Naive thymus-derived CD8-positive, alpha-beta T cell (primary cell): ENCODE data around the gene AMPH. TPM values are rescaled to one million over a fixed set of nuclear protein-coding genes. Genes with fewer than 3 reads are reported as not detected.
A peak's percentile ranks its signal among the peaks of the same experiment; 100 is the strongest.
"Not testable (repeated sequence)": the region's sequence is repeated elsewhere in the genome, so short reads cannot be mapped to it uniquely, and the experiment has no call there.

ENCODE experiments used
- ATAC-seq, 2 donors: fragments of 150-1000 bp; cut with Tn5 transposase in 1 of 2; sonication (Bioruptor Pico), chemical (Tn5 transposase) in 1 of 2; 1 replicate in 1 of 2; 2 replicates in 1 of 2; pipeline ENCODE4 v1.10.0; 2021; ENCODE audit warnings: mild to moderate bottlenecking in 2 of 2, moderate library complexity in 2 of 2
- POLR2A ChIA-PET: fragments of 350-600 bp; sonication (Branson Sonifier 250); formaldehyde crosslinking; loops from one replicate; lab custom pipeline; 2021; ENCODE audit warnings: antibody characterized with exemption; lab: Charles Lee
- DNase-seq, 10 donors: peaks; one replicate each; pipeline versions ENCODE4 v3.0.0 to v3.0.0-alpha.2; 2020 to 2022
- H3K27ac Mint-ChIP-seq, 10 donors: one replicate each; pipeline ENCODE4 v1.8.0; 2020 to 2022; ENCODE audit warnings: mild to moderate bottlenecking in 10 of 10, mixed read lengths in 10 of 10, moderate library complexity in 4 of 10, inconsistent platforms in 1 of 10
- H3K27me3 Mint-ChIP-seq, 5 donors: one replicate each; pipeline ENCODE4 v1.8.0; 2021 to 2022; ENCODE audit warnings: mixed read lengths in 5 of 5
- H3K36me3 Mint-ChIP-seq, 3 donors: one replicate each; pipeline ENCODE4 v1.8.0; 2020 to 2022; ENCODE audit warnings: mixed read lengths in 3 of 3, mild to moderate bottlenecking in 2 of 3, inconsistent platforms in 1 of 3
- H3K4me1 Mint-ChIP-seq, 4 donors: one replicate each; pipeline ENCODE4 v1.8.0; 2021 to 2022; ENCODE audit warnings: mixed read lengths in 4 of 4
- H3K4me3 Mint-ChIP-seq, 10 donors: one replicate each; pipeline ENCODE4 v1.8.0; 2020 to 2022; ENCODE audit warnings: mild to moderate bottlenecking in 10 of 10, mixed read lengths in 10 of 10, moderate library complexity in 6 of 10, inconsistent platforms in 1 of 10
- H3K9me3 Mint-ChIP-seq, 9 donors: one replicate each; pipeline ENCODE4 v1.8.0; 2020 to 2022; ENCODE audit warnings: mixed read lengths in 9 of 9, mild to moderate bottlenecking in 3 of 9, inconsistent platforms in 1 of 9, moderate library complexity in 1 of 9
- polyA plus RNA-seq, 3 donors: library from polyadenylated mRNA; unstranded; fragments of 300-500 nt; fragmentation: Illumina TruSeq; gene quantifications; one replicate each; pipeline ENCODE4 v1.2.3, GENCODE V29; 2021
- total RNA-seq, 8 experiments: library from RNA in 2 of 8; stranded (reverse) in 2 of 8; gene quantifications; one replicate each; pipeline ENCODE4 v1.2.3 and lab custom pipeline; 2021 to 2026

Gene AMPH
- total and polyA plus RNA-seq, 5 experiments from 2014 or later, result 0.07 to 0.08 TPM; not detected in 3

DNA sequence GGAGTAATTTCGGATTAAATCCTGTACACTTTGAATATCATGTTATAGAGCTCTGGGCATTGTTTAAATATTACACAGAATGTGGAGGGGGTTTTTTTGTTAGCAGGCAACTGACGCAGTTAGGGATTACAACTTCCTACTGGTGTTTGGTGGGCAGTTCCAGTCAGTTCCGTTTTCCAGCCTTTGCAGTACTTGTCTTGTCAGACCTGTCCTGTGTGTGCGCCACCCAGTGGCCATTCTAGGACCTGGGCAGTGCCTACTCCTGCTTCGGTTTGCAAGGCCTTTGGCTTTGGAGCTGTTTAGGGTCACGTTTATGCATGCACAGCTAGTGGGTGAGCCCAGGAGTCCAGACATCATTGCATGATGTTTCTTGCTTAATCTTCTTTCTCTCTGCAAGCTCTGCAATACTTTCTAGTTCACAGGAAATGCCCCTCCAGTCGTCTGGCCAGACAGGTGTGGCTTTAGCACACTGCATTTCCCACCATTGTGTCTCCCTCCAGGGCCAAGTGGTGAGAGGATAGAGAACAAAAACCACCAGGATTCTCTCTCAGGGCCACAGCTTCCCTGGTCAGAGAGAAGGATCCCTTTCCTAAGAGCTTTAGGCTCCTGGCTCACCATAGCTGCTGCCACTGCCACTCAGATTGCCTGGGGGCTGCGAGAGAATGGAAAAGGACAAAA, 261.2 kb downstream of the AMPH start:
- peaks cover 36 to 76% (median 67%) of the 10 kb centered on the region in 4 donors for H3K4me1 Mint-ChIP-seq
- peak overlapping the region; percentile 89 to 100 (median 93) for H3K27ac Mint-ChIP-seq
- H3K36me3 Mint-ChIP-seq, result peaks cover 0 to 11% (median 0%) of the 10 kb centered on the region in 3 donors
- peak; percentile 71 to 75 for ATAC-seq
- no peaks in the 10 kb centered on the region for H3K27me3 Mint-ChIP-seq
- no peaks in the 10 kb centered on the region for H3K9me3 Mint-ChIP-seq
- peak overlapping the region; percentile 34 to 76 (median 60) for H3K4me3 Mint-ChIP-seq
- peak; percentile 41 to 88 (median 68) for DNase-seq
- POLR2A ChIA-PET, result interaction anchor here (0.6 to 1.4 kb wide), 4 partner anchors 24 to 192 kb away, joined by 3 to 5 read pairs (median 3); partner anchors contain the start of gene STARD3NL

DNA sequence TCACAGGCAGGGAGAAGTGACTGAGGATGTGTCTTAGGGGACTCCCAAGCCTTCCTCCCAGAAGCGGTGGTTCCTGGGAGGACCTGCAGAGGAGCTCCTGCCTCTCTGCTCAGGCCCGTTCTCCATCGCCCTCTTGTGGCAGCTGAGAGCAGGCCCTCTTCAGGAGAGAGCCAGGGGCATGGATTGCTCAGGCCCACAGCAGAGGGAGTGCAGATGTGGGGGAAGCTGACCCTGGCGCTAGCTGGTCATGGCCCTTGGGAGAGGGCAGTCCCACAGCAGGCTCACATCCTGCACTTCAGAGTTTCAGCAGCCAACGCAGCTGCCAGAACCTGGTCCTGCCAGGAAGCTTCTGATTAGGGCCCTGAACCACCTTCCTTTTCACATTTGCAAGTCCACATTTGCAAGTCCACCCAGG, 263.0 kb downstream of the AMPH start:
- POLR2A ChIA-PET, result interaction anchor here (0.6 to 1.9 kb wide), 2 partner anchors 142 to 149 kb away, joined by 4 read pairs; no protein-coding TSS in a partner anchor

DNA sequence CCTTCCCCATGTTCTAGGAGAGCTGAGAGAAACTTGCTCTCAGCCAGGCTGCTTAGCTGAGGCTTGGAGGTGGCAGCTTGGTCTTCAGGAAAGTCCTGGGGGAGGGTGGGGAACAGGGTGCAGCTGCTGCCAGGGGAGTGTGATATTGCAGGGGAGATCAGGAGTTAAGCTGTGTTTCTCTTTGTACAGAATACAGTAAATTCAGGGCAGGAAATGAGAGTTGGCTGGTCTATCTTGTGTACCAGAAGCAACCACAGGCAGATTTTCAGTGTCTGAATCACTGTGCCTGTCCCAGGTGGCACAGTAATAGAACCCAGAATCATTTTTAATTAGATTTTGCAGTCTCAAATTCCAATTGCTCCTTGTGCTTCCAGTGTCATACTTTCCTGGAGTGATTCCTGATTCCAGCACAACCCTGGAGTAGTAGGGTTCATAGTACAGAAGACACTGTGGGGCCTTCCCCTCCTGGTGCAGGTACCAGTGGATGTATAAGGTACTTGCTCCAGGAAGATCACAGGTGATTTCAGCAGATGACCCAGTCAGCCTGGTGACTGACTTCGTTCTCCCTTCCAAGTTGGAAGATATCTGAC, 263.8 kb downstream of the AMPH start:
- peak overlapping the region; percentile 70 to 100 (median 92) for H3K27ac Mint-ChIP-seq
- peak in 3 of 10 donors; percentile 31 to 39 (median 32) for DNase-seq
- peak; percentile 46 to 52 for ATAC-seq
- no peaks in the 10 kb centered on the region for H3K9me3 Mint-ChIP-seq
- no peaks in the 10 kb centered on the region for H3K27me3 Mint-ChIP-seq
- H3K4me1 Mint-ChIP-seq, result peaks cover 47 to 87% (median 85%) of the 10 kb centered on the region in 4 donors
- POLR2A ChIA-PET, result interaction anchor here (1.9 kb wide), 1 partner anchor 148 kb away, joined by 4 read pairs; no protein-coding TSS in a partner anchor
- peaks cover 0 to 10% (median 6%) of the 10 kb centered on the region in 3 donors for H3K36me3 Mint-ChIP-seq
- H3K4me3 Mint-ChIP-seq, result peak overlapping the region; percentile 54 to 85 (median 75)

More for the DNA sequence above, 263.0 kb downstream of the AMPH start:
- Mint-ChIP-seq H3K36me3 (peaks cover 0 to 14% (median 6%) of the 10 kb centered on the region in 3 donors), H3K9me3 (no peaks in the 10 kb centered on the region), H3K27ac (peak overlapping the region; percentile 70 to 100 (median 92)), H3K27me3 (no peaks in the 10 kb centered on the region), H3K4me3 (peak overlapping the region; percentile 54 to 85 (median 75)), H3K4me1 (peaks cover 43 to 86% (median 80%) of the 10 kb centered on the region in 4 donors)
- ATAC-seq, result peak; percentile 64 to 71
- DNase-seq, result peak; percentile 65 to 86 (median 70)

DNA sequence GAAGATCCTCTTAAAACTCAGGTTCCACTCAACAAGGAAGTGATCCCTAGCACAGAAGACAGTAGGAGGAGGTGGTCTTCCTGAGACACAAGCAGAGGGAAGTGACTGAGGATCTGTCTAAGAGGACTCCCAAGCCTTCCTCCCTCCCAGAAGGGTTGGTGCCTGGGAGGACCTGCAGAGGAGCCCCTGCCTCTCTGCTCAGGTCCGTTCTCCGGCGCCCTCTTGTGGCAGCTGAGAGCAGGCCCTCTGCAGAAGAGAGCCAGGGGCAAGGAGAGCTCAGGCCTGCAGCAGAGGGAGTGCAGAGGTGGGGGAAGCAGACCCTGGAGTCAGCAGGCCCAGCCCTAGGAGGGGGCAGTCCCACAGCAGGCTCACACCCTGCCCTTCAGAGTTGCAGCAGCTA, 267.8 kb downstream of the AMPH start:
- peak; percentile 64 to 82 (median 69) for DNase-seq
- peak; percentile 39 to 48 for ATAC-seq
- Mint-ChIP-seq H3K27ac (peak overlapping the region; percentile 91 to 100 (median 93)), H3K36me3 (peaks cover 0 to 10% (median 6%) of the 10 kb centered on the region in 3 donors), H3K4me1 (peaks cover 32 to 84% (median 61%) of the 10 kb centered on the region in 4 donors), H3K4me3 (peak overlapping the region; percentile 85 to 98 (median 92))
- H3K9me3 Mint-ChIP-seq, H3K27me3 Mint-ChIP-seq: not testable (repeated sequence)
- POLR2A ChIA-PET, result interaction anchor here (1.0 kb wide), 1 partner anchor 11 kb away, joined by 3 read pairs; no protein-coding TSS in a partner anchor

DNA sequence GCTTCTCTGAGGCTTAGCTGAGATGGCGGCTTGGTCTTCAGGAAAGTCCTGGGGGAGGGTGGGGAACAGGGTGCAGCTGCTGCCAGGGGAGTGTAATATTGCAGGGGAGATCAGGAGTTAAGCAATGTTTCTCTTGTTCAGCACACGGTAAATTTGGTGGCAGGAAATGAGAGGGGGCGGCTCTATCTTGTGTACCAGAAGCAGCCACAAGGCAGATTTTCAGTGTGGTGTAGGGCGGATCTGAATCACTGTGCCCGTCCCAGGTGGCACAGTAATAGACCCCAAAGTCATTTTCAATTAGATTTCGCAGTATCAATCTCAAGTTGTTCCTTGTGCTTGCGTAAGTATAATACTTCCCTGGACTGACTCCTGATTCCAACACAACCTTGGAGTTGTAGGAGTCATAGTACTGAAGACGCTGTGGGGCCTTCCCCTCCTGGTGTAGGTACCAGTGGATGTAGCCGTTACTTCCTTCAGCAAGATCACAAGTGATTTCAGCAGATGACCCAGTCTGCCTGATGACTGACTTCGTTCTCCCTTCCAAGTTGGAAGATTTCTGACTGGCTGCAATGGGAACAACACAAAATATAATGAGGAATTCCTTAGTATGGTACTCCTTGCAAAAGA, 268.4 kb downstream of the AMPH start:
- Mint-ChIP-seq H3K4me1 (peaks cover 29 to 83% (median 57%) of the 10 kb centered on the region in 4 donors), H3K4me3 (peak overlapping the region; percentile 85 to 98 (median 92)), H3K36me3 (peaks cover 0 to 10% (median 6%) of the 10 kb centered on the region in 3 donors), H3K27ac (peak overlapping the region; percentile 91 to 100 (median 93))
- DNase-seq (peak in 8 of 10 donors; percentile 40 to 62 (median 46)), ATAC-seq (peak; percentile 59 to 65)
- not testable (repeated sequence) for H3K27me3 Mint-ChIP-seq, H3K9me3 Mint-ChIP-seq
- POLR2A ChIA-PET, result interaction anchor here (1.0 to 1.1 kb wide), 2 partner anchors 11 to 42 kb away, joined by 3 read pairs; no protein-coding TSS in a partner anchor

DNA sequence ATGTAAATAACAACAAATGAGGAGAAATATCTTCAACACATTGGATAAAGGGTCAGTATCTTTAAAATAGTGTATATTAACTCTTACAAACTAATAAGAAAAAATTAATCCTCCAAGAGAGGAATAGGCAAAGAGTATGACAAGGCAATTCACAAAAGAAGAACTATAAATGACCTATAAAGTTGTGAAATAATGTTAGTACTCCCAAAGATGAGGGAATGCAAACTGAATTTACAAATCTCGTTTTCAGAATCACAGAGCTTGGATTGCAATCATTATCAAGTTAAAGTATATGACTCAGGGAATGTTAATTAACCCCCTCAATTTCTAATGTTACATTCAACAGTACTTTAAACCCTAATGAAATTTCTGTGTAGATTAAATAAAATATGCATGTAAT, 270.4 kb downstream of the AMPH start:
- Mint-ChIP-seq H3K27me3 (no peaks in the 10 kb centered on the region), H3K4me1 (peaks cover 21 to 84% (median 54%) of the 10 kb centered on the region in 4 donors), H3K27ac (peak overlapping the region in 9 of 10 donors; percentile 57 to 100 (median 93)), H3K36me3 (peaks cover 0 to 10% (median 6%) of the 10 kb centered on the region in 3 donors), H3K4me3 (peak overlapping the region; percentile 88 to 98 (median 94)), H3K9me3 (no peaks in the 10 kb centered on the region)
- DNase-seq, result no peak
- no peak for ATAC-seq
- POLR2A ChIA-PET, result interaction anchor here (1.0 to 1.7 kb wide), 3 partner anchors 13 to 145 kb away, joined by 3 to 4 read pairs (median 3); no protein-coding TSS in a partner anchor

DNA sequence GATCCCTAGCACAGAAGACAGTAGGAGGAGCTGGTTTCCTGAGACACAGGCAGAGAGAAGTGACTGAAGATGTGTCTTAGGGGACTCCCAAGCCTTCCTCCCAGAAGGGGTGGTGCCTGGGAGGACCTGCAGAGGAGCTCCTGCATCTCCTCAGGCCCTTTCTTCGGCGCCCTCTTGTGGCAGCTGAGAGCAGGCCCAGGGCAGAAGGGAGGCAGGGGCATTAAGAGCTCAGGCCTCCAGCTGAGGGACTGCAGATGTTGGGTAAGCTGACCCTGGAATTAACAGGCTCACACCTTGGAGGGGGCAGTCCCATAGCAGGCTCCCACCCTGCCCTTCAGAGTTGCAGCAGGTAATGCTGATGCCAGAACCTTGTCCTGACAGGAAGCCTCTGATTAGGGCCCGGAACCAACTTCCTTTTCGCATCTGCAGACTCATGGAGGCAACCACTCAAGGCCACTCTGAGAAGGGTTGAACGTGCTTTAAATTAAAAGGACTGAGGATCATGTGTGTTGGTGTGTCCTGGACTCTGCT, 272.0 kb downstream of the AMPH start:
- ATAC-seq, result peak; percentile 59 to 71
- Mint-ChIP-seq H3K27ac (peak overlapping the region; percentile 91 to 100 (median 94)), H3K4me1 (peaks cover 17 to 83% (median 51%) of the 10 kb centered on the region in 4 donors), H3K4me3 (peak overlapping the region; percentile 88 to 98 (median 94))
- POLR2A ChIA-PET, result interaction anchor here (1.2 kb wide), 2 partner anchors 11 to 19 kb away, joined by 3 to 6 read pairs; no protein-coding TSS in a partner anchor
- H3K36me3 Mint-ChIP-seq, H3K9me3 Mint-ChIP-seq, H3K27me3 Mint-ChIP-seq: not testable (repeated sequence)
- DNase-seq, result peak; percentile 58 to 76 (median 69)

DNA sequence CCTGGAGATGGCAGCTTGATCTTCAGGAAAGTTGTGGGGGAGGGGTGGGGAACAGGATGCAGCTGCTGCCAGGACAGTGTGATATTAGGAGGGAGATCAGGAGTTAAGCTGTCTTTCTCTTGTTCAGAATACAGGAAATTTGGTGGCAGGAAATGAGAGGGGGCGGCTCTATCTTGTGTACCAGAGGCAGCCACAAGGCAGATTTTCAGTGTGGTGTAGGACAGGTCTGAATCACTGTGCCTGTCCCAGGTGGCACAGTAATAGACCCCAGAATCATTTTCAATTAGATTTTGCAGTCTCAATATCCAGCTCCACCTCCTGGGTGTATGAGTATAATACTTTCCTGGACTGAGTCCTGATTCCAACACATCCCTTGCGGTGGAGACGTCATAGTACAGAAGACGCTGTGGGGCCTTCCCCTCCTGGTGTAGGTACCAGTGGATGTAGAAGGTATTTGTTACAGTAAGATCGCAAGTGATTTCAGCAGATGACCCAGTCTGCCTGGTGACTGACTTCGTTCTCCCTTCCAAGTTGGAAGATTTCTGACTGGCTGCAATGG, 272.8 kb downstream of the AMPH start:
- Mint-ChIP-seq H3K27ac (peak overlapping the region; percentile 91 to 100 (median 94)), H3K4me1 (peaks cover 18 to 87% (median 50%) of the 10 kb centered on the region in 4 donors), H3K4me3 (peak overlapping the region; percentile 88 to 98 (median 94))
- not testable (repeated sequence) for H3K36me3 Mint-ChIP-seq, H3K9me3 Mint-ChIP-seq, H3K27me3 Mint-ChIP-seq
- POLR2A ChIA-PET, result interaction anchor here (0.6 to 1.2 kb wide), 4 partner anchors 10 to 180 kb away, joined by 3 to 6 read pairs (median 3); partner anchors contain the start of gene STARD3NL
- peak; percentile 39 to 48 for ATAC-seq
- DNase-seq, result peak in 5 of 10 donors; percentile 30 to 50 (median 42)

DNA sequence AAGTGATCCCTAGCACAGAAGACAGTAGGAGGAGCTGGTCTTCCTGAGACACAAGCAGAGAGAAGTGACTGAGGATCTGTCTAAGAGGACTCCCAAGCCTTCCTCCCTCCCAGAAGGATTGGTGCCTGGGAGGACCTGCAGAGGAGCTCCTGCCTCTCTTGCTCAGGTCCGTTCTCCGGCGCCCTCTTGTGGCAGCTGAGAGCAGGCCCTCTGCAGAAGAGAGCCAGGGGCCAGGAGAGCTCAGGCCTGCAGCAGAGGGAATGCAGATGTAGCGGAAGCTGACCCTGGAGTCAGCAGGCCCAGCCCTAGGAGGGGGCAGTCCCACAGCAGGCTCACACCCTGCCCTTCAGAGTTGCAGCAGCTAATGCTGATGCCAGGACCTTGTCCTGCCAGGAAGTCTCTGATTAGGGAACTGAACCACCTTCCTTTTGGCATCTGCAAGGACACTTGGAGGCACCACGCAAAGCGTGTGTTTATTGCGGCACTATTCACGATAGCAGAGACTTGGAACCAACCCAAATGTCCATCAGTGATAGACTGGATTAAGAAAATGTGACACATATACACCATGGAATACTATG, 276.8 kb downstream of the AMPH start:
- POLR2A ChIA-PET, H3K36me3 Mint-ChIP-seq, ATAC-seq, H3K27me3 Mint-ChIP-seq, H3K9me3 Mint-ChIP-seq: not testable (repeated sequence)
- H3K4me3 Mint-ChIP-seq, result peak overlapping the region in 9 of 10 donors; percentile 69 to 87 (median 79)
- peaks cover 9 to 82% (median 41%) of the 10 kb centered on the region in 4 donors for H3K4me1 Mint-ChIP-seq
- peak in 4 of 10 donors; percentile 12 to 58 (median 41) for DNase-seq
- H3K27ac Mint-ChIP-seq, result peak overlapping the region in 8 of 10 donors; percentile 83 to 98 (median 91)

DNA sequence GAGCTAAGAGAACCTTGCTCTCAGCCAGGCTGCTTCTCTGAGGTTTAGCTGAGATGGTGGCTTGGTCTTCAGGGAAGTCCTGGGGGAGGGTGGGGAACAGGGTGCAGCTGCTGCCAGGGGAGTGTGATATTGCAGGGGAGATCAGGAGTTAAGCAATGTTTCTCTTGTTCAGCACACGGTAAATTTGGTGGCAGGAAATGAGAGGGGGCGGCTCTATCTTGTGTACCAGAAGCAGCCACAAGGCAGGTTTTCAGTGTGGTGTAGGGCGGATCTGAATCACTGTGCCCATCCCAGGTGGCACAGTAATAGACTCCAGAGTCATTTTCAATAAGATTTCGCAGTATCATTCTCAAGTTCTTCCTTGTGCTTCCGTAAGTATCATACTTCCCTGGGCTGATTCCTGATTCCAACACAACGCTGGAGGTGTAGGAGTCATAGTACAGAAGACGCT, 277.7 kb downstream of the AMPH start:
- H3K9me3 Mint-ChIP-seq, H3K27me3 Mint-ChIP-seq, POLR2A ChIA-PET, H3K36me3 Mint-ChIP-seq: not testable (repeated sequence)
- peaks cover 8 to 78% (median 40%) of the 10 kb centered on the region in 4 donors for H3K4me1 Mint-ChIP-seq
- DNase-seq (peak in 1 of 10 donors; percentile 28), ATAC-seq (peak in 1 of 2 donors; percentile 61)
- H3K4me3 Mint-ChIP-seq, result peak overlapping the region in 9 of 10 donors; percentile 69 to 87 (median 79)
- peak overlapping the region in 8 of 10 donors; percentile 83 to 98 (median 91) for H3K27ac Mint-ChIP-seq

DNA sequence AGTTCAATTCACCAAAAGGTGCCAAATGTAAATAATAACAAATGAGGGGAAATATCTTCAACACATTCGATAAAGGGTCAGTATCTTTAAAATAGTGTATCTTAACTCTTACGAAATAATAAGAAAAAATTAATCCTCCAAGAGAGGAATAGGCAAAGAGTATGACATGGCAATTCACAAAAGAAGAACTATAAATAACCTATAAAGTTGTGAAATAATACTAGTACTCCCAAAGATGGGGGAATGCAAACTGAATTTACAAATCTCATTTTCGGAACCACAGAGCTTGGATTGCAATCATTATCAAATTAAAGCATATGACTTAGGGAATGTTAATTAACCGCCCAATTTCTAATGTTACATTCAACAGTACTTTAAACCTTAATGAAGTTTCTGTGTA, 279.6 kb downstream of the AMPH start:
- peaks cover 0 to 3% (median 0%) of the 10 kb centered on the region in 3 donors for H3K36me3 Mint-ChIP-seq
- H3K4me3 Mint-ChIP-seq, result peak overlapping the region in 9 of 10 donors; percentile 22 to 92 (median 87)
- H3K9me3 Mint-ChIP-seq, result no peaks in the 10 kb centered on the region
- ATAC-seq (no peak), DNase-seq (no peak)
- peaks cover 8 to 72% (median 36%) of the 10 kb centered on the region in 4 donors for H3K4me1 Mint-ChIP-seq
- POLR2A ChIA-PET, result no interaction called here
- H3K27me3 Mint-ChIP-seq, result no peaks in the 10 kb centered on the region
- H3K27ac Mint-ChIP-seq, result peak overlapping the region in 7 of 10 donors; percentile 20 to 94 (median 91)
